ENCODE measurements around the gene RPS3. TPM values are rescaled to one million over a fixed set of nuclear protein-coding genes. Genes with fewer than 3 reads are reported as not detected.
A peak's percentile ranks its signal among the peaks of the same experiment; 100 is the strongest.

Gene RPS3
- total RNA-seq, 1 experiment from 2014 or later = 697 TPM

DNA sequence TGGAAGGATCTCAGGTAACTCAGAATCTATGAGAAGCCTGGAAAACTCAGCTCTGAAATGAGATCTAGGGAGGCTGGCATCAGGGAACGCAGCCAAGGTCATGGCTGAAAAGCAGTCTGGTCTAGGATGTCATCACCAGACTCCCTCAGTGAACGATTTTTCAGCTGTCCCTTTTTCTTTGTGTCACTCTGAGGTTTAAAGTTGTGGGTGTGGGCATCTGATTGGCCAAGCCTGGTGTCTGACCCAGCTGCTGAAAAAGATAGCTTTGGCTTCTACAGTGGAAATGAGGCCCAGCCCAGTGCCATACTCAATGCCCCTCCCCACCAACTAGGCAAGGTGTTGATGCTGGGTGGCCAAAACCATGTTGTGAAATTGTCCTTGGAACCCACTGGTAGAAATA is 14.5 kb downstream of the RPS3 start:
- Histone ChIP-seq H3K36me3 (no peaks in the 10 kb centered on the region), H3K4me3 (no peak overlapping the region), H3K27me3 (replicated peaks) (no peaks in the 10 kb centered on the region), H3K9me3 (replicated peaks) (no peaks in the 10 kb centered on the region), H3K27ac (no peak overlapping the region), H3K4me1 (replicated peaks) (peaks cover 7% of the 10 kb centered on the region)
- no peak for DNase-seq (ENCODE audit: low read depth in 1 of 2, low spot score in 2 of 2)

- Histone ChIP-seq H3K9me3 (replicated peaks) (no peaks in the 10 kb centered on the region), H3K4me3 (no peak overlapping the region), H3K27me3 (replicated peaks) (no peaks in the 10 kb centered on the region), H3K4me1 (replicated peaks) (peaks cover 11% of the 10 kb centered on the region), H3K27ac (no peak overlapping the region), H3K36me3 (no peaks in the 10 kb centered on the region)
- DNase-seq (ENCODE audit: low read depth in 1 of 2, low spot score in 2 of 2) = no peak
These were observed 21.1 kb downstream of the RPS3 start for GRCh38 chr11:75420224-75421034.

- Histone ChIP-seq H3K9me3 (replicated peaks) (no peaks in the 10 kb centered on the region), H3K36me3 (no peaks in the 10 kb centered on the region), H3K4me3 (no peak overlapping the region), H3K4me1 (replicated peaks) (peaks cover 11% of the 10 kb centered on the region), H3K27ac (no peak overlapping the region), H3K27me3 (replicated peaks) (no peaks in the 10 kb centered on the region)
- DNase-seq (ENCODE audit: low read depth in 1 of 2, low spot score in 2 of 2) = no peak
These were observed 21.8 kb downstream of the RPS3 start for GRCh38 chr11:75421035-75421602.

DNA sequence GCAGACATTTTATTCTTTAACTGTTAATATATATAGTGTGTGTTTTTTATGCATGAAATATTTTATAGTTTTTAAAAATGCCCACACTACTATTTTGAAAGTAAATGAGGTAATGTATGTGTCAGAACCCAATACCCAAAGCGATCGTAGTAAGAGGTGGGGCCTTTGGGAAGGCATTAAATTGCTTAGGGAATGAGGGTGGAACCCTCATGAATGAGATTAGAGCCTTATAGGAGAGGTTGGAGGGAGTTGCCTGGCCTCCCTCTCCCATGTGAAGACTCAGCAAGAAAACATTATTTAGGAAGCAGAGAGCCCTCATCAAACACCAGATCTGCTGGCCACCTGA is 22.6 kb downstream of the RPS3 start:
- Histone ChIP-seq H3K4me3 (no peak overlapping the region), H3K9me3 (replicated peaks) (no peaks in the 10 kb centered on the region), H3K36me3 (no peaks in the 10 kb centered on the region), H3K4me1 (replicated peaks) (peaks cover 11% of the 10 kb centered on the region), H3K27me3 (replicated peaks) (no peaks in the 10 kb centered on the region), H3K27ac (no peak overlapping the region)
- no peak for DNase-seq (ENCODE audit: low read depth in 1 of 2, low spot score in 2 of 2)

DNA sequence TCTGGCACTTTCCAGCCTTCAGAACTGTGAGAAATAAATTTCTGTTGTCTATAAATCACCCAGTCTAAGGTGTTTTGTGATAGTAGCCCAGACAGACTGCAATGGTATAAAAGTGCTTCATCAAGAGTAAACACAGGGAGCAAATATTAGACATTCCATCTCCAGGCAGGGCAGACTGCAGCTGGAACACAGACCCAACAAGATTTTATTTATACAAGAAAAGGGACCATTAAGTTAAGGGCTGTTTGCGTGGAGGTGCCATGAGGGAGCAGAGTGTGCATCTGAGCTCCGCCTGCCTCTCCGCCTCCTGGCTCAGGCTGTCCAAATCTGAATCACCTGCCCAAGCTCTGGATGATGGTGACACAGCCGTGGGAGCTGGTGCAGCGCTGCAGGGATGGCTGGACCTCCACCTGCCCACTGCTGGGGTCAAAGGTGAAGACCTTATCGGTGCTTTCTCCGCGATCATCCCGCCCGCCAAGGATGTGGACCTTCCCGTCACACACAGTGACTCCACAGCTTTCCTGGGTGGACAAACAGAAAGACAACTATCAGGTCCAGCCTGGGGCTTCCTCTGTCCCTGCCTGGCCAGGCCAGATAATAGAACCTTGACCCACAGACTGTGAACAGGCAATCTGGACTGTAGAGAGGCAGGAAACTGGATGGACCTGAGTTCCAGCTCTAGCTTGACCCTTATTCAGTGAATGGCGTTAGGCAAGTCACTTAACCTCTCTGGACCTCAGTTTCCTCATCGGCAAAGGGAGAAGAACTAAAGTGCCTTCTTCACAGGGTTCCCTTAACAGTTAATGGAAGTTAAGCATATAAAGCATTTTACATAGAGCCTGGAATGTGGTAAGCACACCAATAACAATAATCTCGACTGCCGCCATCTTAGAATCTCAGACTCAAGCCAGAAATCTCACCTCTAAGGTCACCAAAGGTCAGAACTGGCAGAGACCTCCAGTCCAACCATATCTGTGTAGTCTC is 23.2 kb downstream of the RPS3 start:
- Histone ChIP-seq H3K4me3 (no peak overlapping the region), H3K9me3 (replicated peaks) (no peaks in the 10 kb centered on the region), H3K4me1 (replicated peaks) (peaks cover 11% of the 10 kb centered on the region), H3K36me3 (no peaks in the 10 kb centered on the region), H3K27ac (no peak overlapping the region), H3K27me3 (replicated peaks) (no peaks in the 10 kb centered on the region)
- DNase-seq (ENCODE audit: low read depth in 1 of 2, low spot score in 2 of 2) = no peak

GRCh38 chr11:75423721-75424120 is 24.4 kb downstream of the RPS3 start:
- H3K4me1 ChIP-seq (replicated peaks) = peaks cover 5% of the 10 kb centered on the region
- no peak overlapping the region for H3K4me3 ChIP-seq
- H3K36me3 ChIP-seq = no peaks in the 10 kb centered on the region
- no peak for DNase-seq (ENCODE audit: low read depth in 1 of 2, low spot score in 2 of 2)
- H3K27ac ChIP-seq = no peak overlapping the region
- no peaks in the 10 kb centered on the region for H3K9me3 ChIP-seq (replicated peaks)
- H3K27me3 ChIP-seq (replicated peaks) = no peaks in the 10 kb centered on the region

- H3K27ac ChIP-seq = no peak overlapping the region
- no peak for DNase-seq (ENCODE audit: low read depth in 1 of 2, low spot score in 2 of 2)
- peaks cover under 1% of the 10 kb centered on the region; the same call in 1 of the 2 replicates for H3K9me3 ChIP-seq (replicated peaks)
- peaks cover under 1% of the 10 kb centered on the region; the same call in 1 of the 2 replicates for H3K4me1 ChIP-seq (replicated peaks)
- no peak overlapping the region for H3K4me3 ChIP-seq
- H3K27me3 ChIP-seq (replicated peaks) = no peaks in the 10 kb centered on the region
- H3K36me3 ChIP-seq = no peaks in the 10 kb centered on the region
These were observed 25.1 kb downstream of the RPS3 start for GRCh38 chr11:75424396-75424795.

GRCh38 chr11:75425422-75425821 is 26.1 kb downstream of the RPS3 start:
- no peaks in the 10 kb centered on the region for H3K36me3 ChIP-seq
- H3K4me1 ChIP-seq (replicated peaks) = peaks cover 10% of the 10 kb centered on the region
- peaks cover 2% of the 10 kb centered on the region for H3K27me3 ChIP-seq (replicated peaks)
- H3K4me3 ChIP-seq = no peak overlapping the region
- no peak overlapping the region for H3K27ac ChIP-seq
- H3K9me3 ChIP-seq (replicated peaks) = peaks cover 5% of the 10 kb centered on the region
- no peak for DNase-seq (ENCODE audit: low read depth in 1 of 2, low spot score in 2 of 2)

DNA sequence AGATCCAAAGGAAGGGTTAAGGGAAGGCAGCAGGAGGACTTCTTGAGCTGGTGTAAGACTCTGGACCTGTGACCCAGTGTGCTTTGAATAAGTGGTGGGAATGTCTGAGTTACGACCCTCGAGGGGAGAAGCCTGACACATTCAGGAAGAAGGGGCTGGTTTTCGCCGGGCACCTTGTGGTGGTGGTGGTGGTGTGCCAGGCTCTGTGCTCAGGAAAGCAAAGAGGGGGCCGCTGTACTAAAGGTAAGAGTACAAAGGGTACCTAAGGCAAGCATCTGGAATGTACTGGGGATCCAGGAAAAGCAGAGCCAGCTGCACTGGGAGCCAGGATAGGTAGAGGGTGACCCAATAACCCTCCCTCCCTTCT is 27.4 kb downstream of the RPS3 start:
- H3K4me3 ChIP-seq = no peak overlapping the region
- H3K9me3 ChIP-seq (replicated peaks) = peaks cover 5% of the 10 kb centered on the region
- H3K4me1 ChIP-seq (replicated peaks) = peaks cover 13% of the 10 kb centered on the region
- DNase-seq (ENCODE audit: low read depth in 1 of 2, low spot score in 2 of 2) = no peak
- peaks cover 4% of the 10 kb centered on the region for H3K27me3 ChIP-seq (replicated peaks)
- H3K36me3 ChIP-seq = no peaks in the 10 kb centered on the region
- no peak overlapping the region for H3K27ac ChIP-seq

DNA sequence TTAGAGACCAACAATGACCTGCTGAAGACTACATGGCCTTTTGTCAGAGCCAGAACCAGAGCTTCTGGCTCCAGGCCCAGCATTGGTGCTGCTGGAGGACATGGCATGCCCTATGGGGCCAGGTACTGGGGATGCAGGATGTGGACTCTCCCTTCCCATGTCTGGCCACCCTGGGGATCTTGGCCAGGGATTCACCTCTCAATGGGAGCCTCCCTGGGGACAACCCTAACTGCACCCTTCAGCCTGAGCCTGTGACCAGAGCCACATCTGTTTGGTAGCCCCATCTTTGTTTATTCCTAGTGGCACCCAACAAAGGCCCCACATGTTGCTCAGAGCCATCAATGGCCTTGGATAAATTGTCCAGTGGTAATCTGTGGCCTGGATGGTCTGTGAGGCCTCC is 27.9 kb downstream of the RPS3 start:
- Histone ChIP-seq H3K27me3 (replicated peaks) (peaks cover 4% of the 10 kb centered on the region), H3K27ac (no peak overlapping the region), H3K9me3 (replicated peaks) (peaks cover 5% of the 10 kb centered on the region), H3K4me1 (replicated peaks) (peaks cover 13% of the 10 kb centered on the region), H3K36me3 (no peaks in the 10 kb centered on the region), H3K4me3 (no peak overlapping the region)
- no peak for DNase-seq (ENCODE audit: low read depth in 1 of 2, low spot score in 2 of 2)

DNA sequence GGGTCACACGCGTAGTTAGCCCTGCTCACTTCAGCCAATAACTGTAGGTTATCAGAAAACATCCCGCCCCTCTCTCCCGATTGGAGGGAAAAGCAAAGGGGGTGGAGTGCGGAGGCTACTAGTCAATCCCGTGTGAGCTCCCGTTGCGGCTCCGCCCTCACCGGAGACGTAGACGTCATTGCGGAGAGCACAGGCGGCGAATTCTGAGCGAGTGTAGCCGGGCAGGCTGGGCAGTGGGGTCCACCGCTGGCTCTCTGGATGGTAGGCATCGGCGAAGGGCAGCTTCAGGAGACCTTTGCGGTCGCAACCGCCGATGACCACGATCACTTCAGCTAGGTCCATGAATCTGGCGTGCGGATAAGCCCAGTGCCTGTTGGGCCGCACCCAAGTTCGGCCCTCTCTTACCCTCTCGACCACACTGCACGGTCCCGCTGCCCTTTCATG is 29.0 kb downstream of the RPS3 start:
- Histone ChIP-seq H3K36me3 (no peaks in the 10 kb centered on the region), H3K4me3 (no peak overlapping the region), H3K9me3 (replicated peaks) (peaks cover 5% of the 10 kb centered on the region), H3K27me3 (replicated peaks) (peaks cover 4% of the 10 kb centered on the region), H3K27ac (no peak overlapping the region), H3K4me1 (replicated peaks) (peaks cover 13% of the 10 kb centered on the region)
- no peak for DNase-seq (ENCODE audit: low read depth in 1 of 2, low spot score in 2 of 2)

DNA sequence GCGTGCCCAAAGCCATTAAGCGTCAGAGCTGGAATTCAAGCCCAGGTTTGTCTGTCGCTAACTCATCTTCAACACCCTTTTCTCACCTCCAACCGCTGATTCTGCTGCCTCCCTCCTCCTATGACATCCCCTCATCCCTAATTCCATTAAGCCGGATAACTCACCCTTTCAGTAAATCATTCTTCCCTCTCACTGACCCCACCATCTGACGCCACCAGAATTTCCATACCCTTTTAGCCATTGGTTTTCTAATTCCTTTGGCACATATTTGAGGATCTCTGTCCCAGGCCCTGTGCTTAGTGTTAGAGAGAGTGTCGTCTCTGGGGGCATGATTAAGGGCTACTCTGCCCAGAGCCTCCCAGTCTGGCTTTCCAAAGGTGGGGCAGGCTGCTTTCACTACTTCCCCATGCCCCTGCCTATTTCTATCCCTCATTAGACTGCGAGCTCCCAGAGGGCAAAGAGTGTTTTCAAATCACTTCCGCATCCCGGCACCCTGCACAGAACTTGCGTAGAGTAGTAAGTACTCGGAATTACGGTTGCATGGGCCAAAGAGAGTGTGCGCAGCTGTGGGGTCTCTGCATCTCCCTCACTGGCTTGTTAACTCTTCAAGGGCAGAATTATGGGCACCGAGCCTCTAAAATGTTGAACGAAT is 29.8 kb downstream of the RPS3 start:
- DNase-seq (ENCODE audit: low read depth in 1 of 2, low spot score in 2 of 2) = no peak
- Histone ChIP-seq H3K4me3 (no peak overlapping the region), H3K27me3 (replicated peaks) (peaks cover 4% of the 10 kb centered on the region), H3K27ac (no peak overlapping the region), H3K36me3 (no peaks in the 10 kb centered on the region), H3K4me1 (replicated peaks) (peaks cover 13% of the 10 kb centered on the region), H3K9me3 (replicated peaks) (peaks cover 5% of the 10 kb centered on the region)

DNA sequence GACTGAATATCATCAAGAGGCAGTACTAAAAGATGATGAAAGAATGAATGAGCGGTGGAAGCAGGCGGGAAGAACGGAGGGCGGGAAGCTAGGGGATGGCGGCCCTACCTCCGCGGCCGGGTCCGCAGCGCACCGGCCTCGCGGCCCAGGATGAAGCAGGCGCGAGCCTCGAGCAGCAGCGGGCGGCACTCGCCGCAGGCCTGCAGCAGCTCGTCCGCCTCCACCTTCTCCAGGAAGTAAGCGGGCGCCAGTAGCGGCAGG is 30.3 kb downstream of the RPS3 start:
- H3K4me3 ChIP-seq = peak overlapping the region; percentile 35; the same call in 1 of the 2 replicates
- H3K4me1 ChIP-seq (replicated peaks) = peaks cover 13% of the 10 kb centered on the region
- no peak for DNase-seq (ENCODE audit: low read depth in 1 of 2, low spot score in 2 of 2)
- no peaks in the 10 kb centered on the region for H3K36me3 ChIP-seq
- H3K27me3 ChIP-seq (replicated peaks) = peaks cover 4% of the 10 kb centered on the region
- peaks cover 5% of the 10 kb centered on the region for H3K9me3 ChIP-seq (replicated peaks)
- H3K27ac ChIP-seq = no peak overlapping the region
